Medulla oblongata (tissue), 1 donor: ENCODE results near the gene ZMPSTE24.
"Not testable (repeated sequence)": the region's sequence is repeated elsewhere in the genome, so short reads cannot be mapped to it uniquely, and the experiment has no call there.

Source experiments
- DNase-seq: peaks from one replicate; pipeline ENCODE4 v3.0.0-alpha.2; 2015; ENCODE audit errors: extremely low spot score

ZMPSTE24 gene

DNA sequence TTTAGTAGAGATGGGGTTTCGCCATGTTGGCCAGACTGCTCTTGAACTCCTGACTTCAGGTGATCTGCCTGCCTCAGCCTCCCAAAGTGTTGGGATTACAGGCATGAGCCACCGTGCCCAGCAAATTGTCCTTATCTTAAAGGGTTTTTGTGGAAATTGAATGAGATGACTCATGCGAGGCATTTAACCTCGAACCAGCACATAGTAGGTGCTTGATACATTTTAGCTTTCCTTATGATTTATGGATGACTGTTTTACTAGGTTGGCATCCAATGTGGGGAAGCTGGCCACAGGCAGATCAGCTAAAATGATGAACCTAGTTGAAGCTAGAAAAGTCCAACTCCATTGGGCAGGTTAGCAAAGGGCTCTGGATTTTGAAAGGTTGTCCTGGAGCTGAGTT is 60.4 kb downstream of the ZMPSTE24 start:
- no peak for DNase-seq

DNA sequence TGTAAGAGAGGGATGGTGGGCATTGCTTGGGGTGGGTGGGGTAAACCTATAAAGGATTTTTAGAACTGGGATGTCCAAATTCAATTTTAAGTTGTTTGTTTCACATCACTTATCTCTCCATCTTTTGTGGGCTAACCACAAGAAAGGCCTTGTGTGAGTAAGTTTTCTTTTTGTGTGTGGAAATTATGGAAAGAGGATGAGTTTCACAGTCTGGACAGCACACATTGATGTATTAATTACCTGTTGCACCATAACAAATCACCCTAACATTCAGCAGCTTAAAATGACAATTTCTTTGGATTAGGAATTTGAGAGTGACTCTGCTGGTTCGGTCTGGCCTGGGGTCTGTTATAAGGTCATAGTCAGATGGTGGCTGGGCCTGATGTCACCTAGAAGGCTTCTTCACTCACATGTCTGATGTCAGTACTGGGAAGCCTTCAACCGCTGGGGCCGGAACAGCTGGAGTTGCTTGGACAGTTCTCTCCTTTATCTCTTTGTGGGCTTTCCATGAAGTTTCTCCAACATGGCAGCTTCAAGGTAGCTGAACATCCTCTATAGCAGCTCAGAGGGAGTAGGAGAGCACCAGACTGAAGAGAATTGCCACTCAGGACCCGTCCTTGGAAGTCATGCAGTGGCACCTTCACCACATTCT is 61.1 kb downstream of the ZMPSTE24 start:
- no peak for DNase-seq

DNA sequence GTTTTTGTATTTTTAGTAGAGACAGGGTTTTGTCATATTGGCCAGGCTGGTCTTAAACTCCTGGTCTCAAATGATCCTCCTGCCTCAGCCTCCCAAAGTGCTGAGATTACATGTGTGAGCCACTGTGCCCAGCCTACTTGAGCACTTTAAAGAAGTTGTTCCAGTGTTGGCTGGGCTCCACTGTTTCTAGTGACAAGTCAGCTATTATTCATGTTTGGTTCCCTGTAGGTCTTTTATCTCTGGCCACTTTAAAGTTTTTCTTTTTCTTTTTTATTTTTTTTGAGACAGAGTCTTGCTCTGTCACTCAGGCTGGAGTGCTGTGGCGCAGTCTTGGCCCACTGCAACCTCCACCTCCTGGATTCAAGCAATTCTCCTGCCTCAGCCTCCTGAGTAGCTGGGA is 73.4 kb downstream of the ZMPSTE24 start:
- DNase-seq = not testable (repeated sequence)

DNA sequence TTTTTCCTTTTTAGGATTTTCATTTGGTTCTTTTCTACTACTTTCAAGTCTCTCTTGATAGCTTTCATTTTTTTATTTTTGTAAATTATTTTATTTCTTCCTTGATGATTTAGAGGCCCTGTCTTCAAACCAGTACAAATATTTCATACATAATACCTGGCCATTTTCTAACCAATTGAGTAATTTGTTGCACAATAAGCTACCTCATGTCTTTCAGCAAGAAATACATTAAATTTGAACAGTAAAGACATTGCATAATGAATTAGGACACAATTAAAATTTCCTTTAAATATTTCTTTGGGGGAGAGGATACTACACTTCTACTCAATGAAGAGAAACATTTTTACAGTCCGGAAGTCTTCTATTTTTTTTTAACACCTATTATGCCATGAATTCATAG is 74.7 kb downstream of the ZMPSTE24 start:
- no peak for DNase-seq

DNA sequence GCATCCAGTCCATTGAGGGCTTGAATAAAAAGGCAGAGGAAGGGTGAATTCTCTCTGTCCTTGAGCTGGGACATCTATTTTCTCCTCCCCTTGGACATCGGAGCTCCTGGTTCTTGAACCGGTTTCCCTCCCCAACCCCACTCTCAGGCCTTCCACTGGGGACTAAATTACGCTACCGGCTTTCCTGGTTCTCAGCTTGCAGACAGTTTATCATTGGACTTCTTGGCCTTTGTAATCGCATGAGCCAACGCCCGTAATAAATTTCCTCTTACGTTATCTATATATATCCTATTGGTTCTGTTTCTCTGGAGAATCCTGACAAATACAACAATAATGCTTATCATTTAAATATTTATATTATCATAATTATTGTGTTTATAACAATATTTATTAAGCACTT is 79.4 kb downstream of the ZMPSTE24 start:
- DNase-seq = no peak

DNA sequence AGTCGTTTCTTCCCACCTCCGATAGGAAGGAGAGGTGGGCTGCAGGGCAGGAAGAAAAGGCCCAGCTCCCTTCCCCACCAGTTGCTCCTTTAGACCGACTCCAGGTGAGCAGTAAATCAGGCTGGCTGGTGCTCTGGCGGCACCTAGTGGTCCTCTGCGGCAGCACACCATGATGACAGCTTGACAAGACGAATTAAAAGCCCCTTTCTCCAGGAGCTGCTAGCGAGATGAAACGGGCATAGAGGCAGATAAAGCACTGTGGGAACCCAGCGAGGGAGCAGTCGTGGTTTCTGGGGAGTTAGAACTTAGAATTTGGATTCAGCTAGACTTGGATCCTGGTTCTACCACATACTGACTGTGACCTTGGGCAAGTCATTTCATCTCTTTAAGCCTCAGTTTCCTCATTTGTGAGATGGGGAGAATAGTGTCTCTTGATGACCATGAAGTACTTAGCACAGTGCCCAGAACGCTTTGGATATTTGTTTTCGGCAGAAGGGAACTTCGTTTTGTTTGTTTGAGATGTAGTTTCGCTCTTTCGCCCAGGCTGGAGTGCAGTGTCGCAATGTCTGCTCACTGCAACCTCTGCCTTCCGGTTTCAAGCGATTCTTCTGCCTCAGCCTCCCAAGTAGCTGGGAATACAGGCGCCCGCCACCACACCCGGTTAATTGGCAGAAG is 80.8 kb downstream of the ZMPSTE24 start:
- DNase-seq = peak; percentile 83

DNA sequence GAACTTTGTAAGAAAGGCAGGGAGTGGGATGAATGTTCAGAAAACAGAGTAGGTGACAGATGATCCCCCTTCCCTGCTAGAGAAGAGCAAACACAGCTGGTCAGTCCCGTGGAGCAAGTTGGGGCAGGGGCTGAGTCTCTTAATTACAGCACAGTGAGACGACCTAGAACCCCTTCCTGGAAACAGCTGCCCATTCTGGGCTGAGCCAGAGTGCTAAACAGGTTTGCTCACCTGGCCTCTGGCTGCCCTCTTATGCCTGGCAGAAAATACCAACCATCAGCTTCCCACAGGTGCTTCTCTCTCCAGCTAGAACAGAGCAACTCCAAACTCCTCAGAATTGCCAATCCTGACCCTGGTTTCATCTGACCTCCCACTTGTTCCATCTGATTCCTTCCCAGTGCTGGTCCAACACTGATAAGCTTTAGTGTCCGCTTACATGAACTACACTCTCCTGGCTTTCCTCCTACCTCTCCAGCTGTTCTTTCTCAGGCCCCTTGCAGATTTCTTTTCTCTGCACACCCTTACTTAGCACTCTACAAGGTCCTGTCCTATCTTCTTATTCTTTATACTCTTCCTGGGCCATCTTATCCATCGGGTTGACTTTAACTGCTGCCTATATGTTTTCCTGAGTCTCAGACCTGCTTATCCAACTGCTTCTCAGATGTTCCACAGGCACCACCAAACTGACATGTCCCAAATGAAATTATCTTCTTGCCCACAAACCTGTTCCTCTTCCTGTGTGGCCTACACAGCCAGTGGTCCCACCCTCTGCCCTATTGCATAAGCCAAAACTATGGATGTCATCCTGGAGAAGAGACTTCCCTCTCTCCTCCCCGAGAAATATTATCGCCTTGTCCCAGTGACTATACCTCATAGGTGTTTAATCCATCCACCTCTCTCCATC is 81.6 kb downstream of the ZMPSTE24 start:
- no peak for DNase-seq

DNA sequence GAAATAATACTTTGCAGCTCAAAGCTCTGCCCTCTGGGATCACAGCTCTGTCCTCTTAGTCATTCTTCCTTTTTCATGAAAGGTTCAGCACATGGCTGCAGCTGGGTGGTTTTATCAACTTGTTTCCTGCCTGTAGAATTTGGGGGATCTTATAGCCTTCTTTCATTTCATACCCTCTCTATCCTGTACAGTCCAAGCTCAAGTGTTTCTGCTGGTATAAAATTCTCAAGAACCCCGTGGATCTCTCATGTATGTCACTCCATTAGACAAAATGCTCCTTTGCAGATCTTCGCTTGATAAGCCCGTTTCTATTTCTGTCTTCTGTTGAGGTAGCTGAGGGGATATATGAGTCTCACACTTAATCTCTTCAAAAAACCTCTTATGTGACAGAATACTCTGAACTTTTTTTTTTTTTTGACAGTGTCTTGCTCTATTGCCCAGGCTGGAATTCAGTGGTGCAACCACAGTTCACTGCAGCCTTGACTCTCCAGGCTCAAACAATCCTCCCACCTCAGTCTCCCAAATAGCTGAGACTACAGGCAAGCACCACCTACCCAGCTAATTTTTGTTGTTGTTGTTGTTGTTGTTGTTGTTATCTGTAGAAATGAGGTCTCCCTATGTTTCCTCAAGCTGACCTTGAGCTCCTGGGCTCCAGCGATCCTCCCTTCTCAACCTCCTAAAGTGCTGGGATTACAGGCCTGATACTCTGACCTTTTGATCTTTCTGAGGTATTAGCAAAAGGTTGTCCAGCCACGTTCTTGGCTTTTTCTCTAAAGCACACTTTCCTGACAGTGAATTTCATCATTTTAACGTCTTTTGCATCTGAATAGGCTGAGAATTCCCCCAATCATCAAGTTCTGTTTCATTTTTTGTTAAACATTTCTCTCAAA is 83.7 kb downstream of the ZMPSTE24 start:
- no peak for DNase-seq

DNA sequence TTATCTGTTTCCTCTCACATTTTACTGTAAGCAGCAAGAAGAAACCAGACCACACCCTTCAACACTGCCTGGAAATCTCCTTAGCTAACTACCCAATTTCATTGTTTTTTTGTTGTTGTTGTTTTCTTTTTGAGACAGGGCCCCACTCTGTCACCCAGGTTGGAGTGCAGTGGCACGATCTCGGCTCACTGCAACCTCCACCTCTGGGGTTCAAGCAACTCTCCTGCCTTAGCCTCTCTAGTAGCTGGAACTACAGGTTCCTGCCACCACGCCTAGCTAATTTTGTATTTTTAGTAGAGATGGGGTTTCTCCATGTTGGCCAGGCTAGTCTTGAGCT is 84.3 kb downstream of the ZMPSTE24 start:
- not testable (repeated sequence) for DNase-seq
